ENCODE data around the gene OR2T34.
A peak's percentile ranks its signal among the peaks of the same experiment; 100 is the strongest.
"Not testable (repeated sequence)": the region's sequence is repeated elsewhere in the genome, so short reads cannot be mapped to it uniquely, and the experiment has no call there.

The OR2T34 gene

GRCh38 chr1:248574657-248575056 lies at the start of gene OR2T34:
TSS of gene OR2T34 (minus strand) at chr1:248574757. CDS start at chr1:248574757, 0 bp downstream.
- DNase-seq (ENCODE audit: low spot score): not testable (repeated sequence)

GRCh38 chr1:248622570-248623001 lies 48.0 kb upstream of the OR2T34 start:
- DNase-seq (ENCODE audit: low spot score): peak; percentile 52

GRCh38 chr1:248621770-248622169 lies 47.2 kb upstream of the OR2T34 start:
- no peak for DNase-seq (ENCODE audit: low spot score)

GRCh38 chr1:248618878-248619277 lies 44.3 kb upstream of the OR2T34 start:
- peak; percentile 56 for DNase-seq (ENCODE audit: low spot score)

GRCh38 chr1:248618119-248618518 lies 43.6 kb upstream of the OR2T34 start:
- DNase-seq (ENCODE audit: low spot score): no peak

- DNase-seq (ENCODE audit: low spot score): no peak
Observed at GRCh38 chr1:248613742-248614141, 39.2 kb upstream of the OR2T34 start.

GRCh38 chr1:248611883-248612414 lies 37.4 kb upstream of the OR2T34 start:
- no peak for DNase-seq (ENCODE audit: low spot score)

- DNase-seq (ENCODE audit: low spot score): no peak
Observed at GRCh38 chr1:248610301-248610700, 35.7 kb upstream of the OR2T34 start.

GRCh38 chr1:248599396-248599795 lies 24.8 kb upstream of the OR2T34 start:
- no peak for DNase-seq (ENCODE audit: low spot score)

GRCh38 chr1:248597589-248597988 lies 23.0 kb upstream of the OR2T34 start, which contains the start of gene OR2T10:
TSS of gene OR2T10 (minus strand) at chr1:248597700. CDS start at chr1:248593768, 3,932 bp downstream.
- no peak for DNase-seq (ENCODE audit: low spot score)

GRCh38 chr1:248596615-248597014 lies 22.1 kb upstream of the OR2T34 start:
- no peak for DNase-seq (ENCODE audit: low spot score)

- DNase-seq (ENCODE audit: low spot score): no peak
Observed at GRCh38 chr1:248593226-248593625, 18.7 kb upstream of the OR2T34 start.

GRCh38 chr1:248592655-248593054 lies 18.1 kb upstream of the OR2T34 start:
- DNase-seq (ENCODE audit: low spot score): no peak

GRCh38 chr1:248590055-248590454 lies 15.5 kb upstream of the OR2T34 start:
- DNase-seq (ENCODE audit: low spot score): no peak

- DNase-seq (ENCODE audit: low spot score): no peak
Observed at GRCh38 chr1:248589334-248589733, 14.8 kb upstream of the OR2T34 start.

GRCh38 chr1:248585266-248585665 lies 10.7 kb upstream of the OR2T34 start:
- DNase-seq (ENCODE audit: low spot score): no peak

GRCh38 chr1:248576260-248576980 lies 1.9 kb upstream of the OR2T34 start:
- no peak for DNase-seq (ENCODE audit: low spot score)

GRCh38 chr1:248573856-248574255 lies 701 bp downstream of the OR2T34 start:
- not testable (repeated sequence) for DNase-seq (ENCODE audit: low spot score)

- not testable (repeated sequence) for DNase-seq (ENCODE audit: low spot score)
Observed at GRCh38 chr1:248572049-248572448, 2.5 kb downstream of the OR2T34 start.

GRCh38 chr1:248570811-248571210 lies 3.7 kb downstream of the OR2T34 start:
- DNase-seq (ENCODE audit: low spot score): not testable (repeated sequence)

- DNase-seq (ENCODE audit: low spot score): not testable (repeated sequence)
Observed at GRCh38 chr1:248569049-248569448, 5.5 kb downstream of the OR2T34 start.

- DNase-seq (ENCODE audit: low spot score): not testable (repeated sequence)
Observed at GRCh38 chr1:248565530-248566373, 8.8 kb downstream of the OR2T34 start.

GRCh38 chr1:248562672-248563071 lies 11.9 kb downstream of the OR2T34 start, which contains the start of gene OR2T29:
TSS of gene OR2T29 (minus strand) at chr1:248562772. CDS start at chr1:248559491, 3,281 bp downstream.
- DNase-seq (ENCODE audit: low spot score): not testable (repeated sequence)
